Testis (tissue), 2 donors: ENCODE results near the gene ALPK3.

Experiments used
- CTCF ChIP-seq, 3 experiments: fragments of 450-650 bp in 2 of 3; fragments of 200-600 bp in 1 of 3; sonication (generic) in 1 of 3; IDR thresholded peaks; one replicate each; pipeline ENCODE4 v1.5.1; 2016 to 2019; ENCODE audit warnings: antibody characterized with exemption in 3 of 3, mild to moderate bottlenecking in 2 of 3, moderate library complexity in 1 of 3
- POLR2A ChIP-seq: fragments of 450-650 bp; IDR thresholded peaks from one replicate; pipeline ENCODE4 v1.6.1; 2017; ENCODE audit warnings: antibody characterized with exemption, mild to moderate bottlenecking, moderate library complexity

GRCh38 chr15:84817466-84818081, 418 bp downstream of the ALPK3 start:
- TF ChIP-seq CTCF (IDR thresholded peaks at IDR 0.05) (no peak), POLR2A (no peak)
